ENCODE measurements around the gene MAGEF1. TPM values are rescaled to one million over a fixed set of nuclear protein-coding genes. Genes with fewer than 3 reads are reported as not detected.

MAGEF1 gene
- total and polyA plus RNA-seq, 9 of the 15 experiments (the other 6 are each of a cell fraction or from before 2014, with no cell fraction given): 1.5 to 39.1 (median 19.8) TPM

GRCh38 chr3:184685646-184686045 lies 26.2 kb downstream of the MAGEF1 start (continued):
- TF ChIP-seq TCFL5 (CRISPR knock-in tag; conservative IDR thresholded peaks at IDR 0.05): no peak
- no peak for TF ChIP-seq DPF2 (IDR thresholded peaks at IDR 0.05)
- no peak for TF ChIP-seq PML (IDR thresholded peaks at IDR 0.05; ENCODE audit: low read length)
- no peak for TF ChIP-seq TFAP4 (CRISPR knock-in tag; IDR thresholded peaks at IDR 0.05; ENCODE audit: borderline replicate concordance)
- TF ChIP-seq FOSL1 (tag; conservative IDR thresholded peaks at IDR 0.05): no peak
- no peak for TF ChIP-seq CBFA2T2 (conservative IDR thresholded peaks at IDR 0.05)

- no peaks in the 10 kb centered on the region for H3K79me2 ChIP-seq (ENCODE audit: control insufficient read depth, insufficient read depth, low read length)
- H4K20me1 ChIP-seq (replicated peaks; ENCODE audit: control insufficient read depth, insufficient read depth, low read length): no peaks in the 10 kb centered on the region; the same call in 1 of the 2 replicates
- WGBS (ENCODE audit: insufficient coverage, low coverage, missing lambda C conversion rate): 3% methylated on average over 4 of the region's 4 CpGs
- no peak for ATAC-seq
- no peak overlapping the region for H3K27ac ChIP-seq (ENCODE audit: extremely low read depth, low read depth, low read length)
- intact Hi-C loops (cut with micrococcal nuclease): no loop called here
- H3K9me1 ChIP-seq (ENCODE audit: control insufficient read depth, insufficient read depth, low read length): no peaks in the 10 kb centered on the region
- H2AFZ ChIP-seq (ENCODE audit: low read depth, low read length): no peak overlapping the region
- ChIA-PET CTCF (ENCODE audit: low intra/inter-chr PET ratio) (no interaction called here), POLR2A (no interaction called here)
- DNase-seq (ENCODE audit: extremely low read depth in 1 of 4, low spot score in 3 of 4): no peak
- BruUV-seq (replicated peaks): no TSS peak
- no peak overlapping the region for H3K9ac ChIP-seq (ENCODE audit: insufficient read depth in 1 of 2, low read depth in 2 of 2, low read length in 2 of 2)
- no peaks in the 10 kb centered on the region for H3K36me3 ChIP-seq (ENCODE audit: control insufficient read depth, insufficient read depth, low read length)
- in situ Hi-C loops (cut with MboI): no loop called here
- H3K9me3 ChIP-seq (replicated peaks; ENCODE audit: control insufficient read depth, insufficient read depth, low read depth, low read length): no peaks in the 10 kb centered on the region
- no peak overlapping the region for H3K4me2 ChIP-seq (ENCODE audit: insufficient read depth, low read length)
- no peaks in the 10 kb centered on the region; a peak in 1 of 5 replicates for H3K4me1 ChIP-seq (replicated peaks in 1 of 2; ENCODE audit: control insufficient read depth in 2 of 2, insufficient read depth in 2 of 2, low read length in 2 of 2)
- no peak overlapping the region for H3K4me3 ChIP-seq
- no peak for FAIRE-seq
- H3K27me3 ChIP-seq (ENCODE audit: control insufficient read depth in 2 of 2, insufficient read depth in 2 of 2, low read length in 2 of 2): peaks cover 34 to 71% of the 10 kb centered on the region in 2 experiments
- no peak for TF ChIP-seq CREB1 (IDR thresholded peaks at IDR 0.05)
- TF ChIP-seq CREB1 (CRISPR knock-in tag; IDR thresholded peaks at IDR 0.05): no peak
- TF ChIP-seq MXD1 (CRISPR knock-in tag; IDR thresholded peaks at IDR 0.05; ENCODE audit: borderline replicate concordance, poor library complexity, severe bottlenecking): no peak
- TF ChIP-seq ZBTB5 (IDR thresholded peaks at IDR 0.05): no peak
- TF ChIP-seq POLR3A (IDR thresholded peaks at IDR 0.05; ENCODE audit: borderline replicate concordance, extremely low read depth, insufficient read depth, insufficient read length): no peak
- no peak for TF ChIP-seq SMAD1 (IDR thresholded peaks at IDR 0.05; ENCODE audit: low read depth, low read length, partially characterized antibody)
- no peak for TF ChIP-seq PURB (CRISPR knock-in tag; IDR thresholded peaks at IDR 0.05; ENCODE audit: low read depth)
- TF ChIP-seq MTA1 (IDR thresholded peaks at IDR 0.05; ENCODE audit: borderline replicate concordance): no peak
- no peak for TF ChIP-seq RUNX1 (IDR thresholded peaks at IDR 0.05; ENCODE audit: low read depth)
- no peak for TF ChIP-seq HMBOX1 (IDR thresholded peaks at IDR 0.05)
- TF ChIP-seq NUFIP1 (IDR thresholded peaks at IDR 0.05; ENCODE audit: partially characterized antibody): no peak
- no peak for TF ChIP-seq ZNF586 (CRISPR knock-in tag; conservative IDR thresholded peaks at IDR 0.05)
- no peak for TF ChIP-seq RBM15 (IDR thresholded peaks at IDR 0.05; ENCODE audit: insufficient read depth, low read length)
- TF ChIP-seq TARDBP (IDR thresholded peaks at IDR 0.05): no peak
- TF ChIP-seq SNIP1 (IDR thresholded peaks at IDR 0.05; ENCODE audit: low read depth): no peak
Measured at GRCh38 chr3:184685055-184685454, 26.8 kb downstream of the MAGEF1 start.
